Measurements from ENCODE around the gene KCNS1.
"Not testable (repeated sequence)": the region's sequence is repeated elsewhere in the genome, so short reads cannot be mapped to it uniquely, and the experiment has no call there.

Gene KCNS1

DNA sequence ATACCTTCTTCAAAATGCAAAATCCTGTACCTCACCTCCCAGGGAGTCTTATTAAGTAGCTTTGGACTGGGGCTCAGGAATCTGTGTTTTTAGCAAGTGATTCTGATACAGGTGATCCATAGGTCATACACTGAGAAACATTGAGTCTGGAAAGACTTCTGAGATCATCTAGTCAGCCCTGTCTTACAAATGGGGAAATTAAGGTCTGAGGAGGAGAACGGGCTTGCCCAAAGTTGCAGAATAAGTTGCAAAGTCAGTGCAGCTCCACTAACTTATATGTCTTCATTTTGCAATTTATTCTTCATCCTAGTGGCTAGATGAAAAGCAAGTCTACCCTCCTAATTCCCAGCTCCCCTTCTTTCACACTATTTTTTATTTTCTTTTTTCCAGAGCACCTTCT, 28.9 kb downstream of the KCNS1 start:
- no peak for DNase-seq

DNA sequence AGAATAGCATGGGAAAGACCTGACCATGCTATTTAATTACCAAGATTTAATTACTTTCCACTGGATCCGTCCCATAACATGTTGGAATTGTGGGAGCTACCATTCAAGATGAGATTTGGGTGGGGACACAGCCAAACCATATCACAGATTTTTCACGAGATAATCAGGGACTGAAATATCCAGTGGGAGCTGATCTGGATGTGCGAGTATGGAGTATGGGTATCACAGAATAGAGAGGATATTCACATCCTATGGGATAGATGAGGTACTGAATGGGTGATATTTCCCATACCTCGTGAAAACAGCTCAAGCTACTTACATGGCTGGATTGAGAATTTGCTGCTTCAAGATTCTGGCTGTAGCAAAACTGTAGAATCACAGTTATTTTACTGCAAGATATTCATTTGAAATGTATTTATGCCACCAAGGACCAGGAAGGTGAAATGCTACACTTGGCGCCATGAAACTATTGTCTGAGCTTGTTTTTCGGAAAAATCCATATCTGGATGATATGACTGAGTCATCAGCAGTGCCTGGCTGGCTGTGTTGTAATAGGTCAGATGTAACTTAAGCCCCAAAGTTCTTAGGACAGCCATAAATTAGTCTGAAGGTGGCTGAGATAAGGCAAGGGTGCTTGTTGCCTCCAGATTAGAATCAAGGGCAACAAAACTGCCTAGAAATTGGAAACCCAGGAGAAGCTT, 29.8 kb downstream of the KCNS1 start:
- DNase-seq = no peak

DNA sequence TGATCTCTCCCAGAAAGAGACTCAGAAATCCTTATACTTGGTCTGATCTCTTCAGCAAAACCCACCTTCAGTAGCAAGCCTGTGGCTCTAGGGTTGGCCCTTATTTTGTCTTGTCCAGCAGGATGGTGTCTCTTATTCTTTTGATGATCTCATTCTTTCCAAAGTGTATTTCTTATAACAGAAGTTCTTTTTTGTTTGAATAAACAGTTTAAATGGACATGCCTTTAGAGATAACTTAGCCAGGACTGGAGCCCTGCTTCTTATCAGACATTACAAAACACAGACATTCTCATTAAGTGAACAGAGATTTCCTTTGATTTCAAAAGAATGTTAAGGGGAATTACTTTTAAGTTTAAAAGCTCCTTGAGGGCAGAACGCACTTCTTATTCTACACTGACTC, 31.7 kb downstream of the KCNS1 start:
- DNase-seq = no peak

DNA sequence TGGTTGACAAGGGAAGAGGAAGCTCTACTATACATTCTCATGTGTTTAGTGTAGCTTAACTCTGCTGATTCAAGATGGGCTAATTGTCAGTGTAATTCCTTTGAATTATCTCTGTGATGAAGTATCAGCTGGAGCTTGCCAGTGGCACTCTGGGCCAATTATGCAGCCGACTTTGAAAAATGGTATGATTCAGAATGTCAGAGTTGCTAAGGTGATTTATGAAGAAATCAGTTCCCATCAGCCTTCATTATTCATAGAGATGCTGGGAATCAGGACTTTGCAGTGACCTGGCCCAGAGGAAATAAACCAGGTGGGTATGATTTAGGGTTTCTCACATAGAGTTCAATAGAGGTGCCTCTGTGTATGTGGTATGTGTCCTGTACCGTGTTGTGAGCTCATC, 33.4 kb downstream of the KCNS1 start:
- no peak for DNase-seq

DNA sequence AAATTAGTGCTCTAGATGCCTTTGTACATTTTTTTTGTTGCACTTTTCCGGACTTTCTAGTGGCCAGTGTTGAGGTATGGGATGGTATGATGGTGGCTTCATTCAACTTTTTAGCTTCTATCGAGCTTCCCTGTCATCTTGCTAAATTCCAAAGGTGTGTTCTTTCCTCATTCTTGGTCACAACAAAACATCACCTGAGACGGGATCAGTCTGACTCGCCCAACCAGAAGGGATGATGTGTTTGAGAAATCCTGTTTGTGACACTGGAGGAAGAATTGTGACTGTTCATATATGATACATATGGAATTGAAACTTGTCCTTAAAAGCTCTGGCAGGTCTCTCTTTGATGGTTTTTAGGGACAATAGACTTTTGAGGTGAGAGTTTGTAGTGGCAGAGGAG, 33.8 kb downstream of the KCNS1 start:
- no peak for DNase-seq

DNA sequence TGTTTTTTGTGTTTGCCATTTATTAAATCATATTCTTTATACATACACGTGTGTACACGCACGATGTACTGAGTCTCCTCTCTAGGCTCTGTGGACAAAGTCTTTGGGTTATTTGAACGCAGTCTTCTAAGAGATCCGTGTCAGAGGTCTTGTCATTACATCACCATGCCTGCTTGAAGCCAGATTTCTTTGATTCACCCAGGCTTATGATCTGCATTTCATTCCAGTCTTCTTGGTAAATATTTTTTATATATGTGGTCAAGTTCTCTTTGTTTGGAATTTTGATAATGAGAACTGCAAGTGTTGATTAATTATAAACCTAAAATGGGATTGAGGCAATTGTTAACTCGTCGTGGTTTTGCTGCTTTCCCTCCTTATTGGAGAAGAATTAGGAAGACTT, 34.6 kb downstream of the KCNS1 start:
- DNase-seq = no peak

DNA sequence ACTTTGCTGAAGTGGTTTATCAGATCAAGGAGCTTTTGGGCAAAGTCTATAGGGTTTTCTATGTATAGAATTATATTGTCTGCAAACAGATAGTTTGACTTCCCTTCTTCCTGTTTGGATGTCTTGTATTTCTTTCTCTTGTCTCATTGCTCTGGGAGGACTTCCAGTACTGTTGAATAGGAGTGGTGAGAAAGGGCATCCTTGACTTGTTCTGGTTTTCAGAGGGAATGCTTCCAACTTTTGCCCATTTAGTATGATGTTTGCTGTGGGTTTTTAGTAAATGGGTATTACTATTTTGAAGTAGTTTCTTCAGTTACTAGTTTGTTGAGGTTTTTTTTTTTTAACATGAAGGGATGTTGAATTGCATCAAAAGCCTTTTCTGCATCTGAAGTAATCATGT, 36.1 kb downstream of the KCNS1 start:
- no peak for DNase-seq

DNA sequence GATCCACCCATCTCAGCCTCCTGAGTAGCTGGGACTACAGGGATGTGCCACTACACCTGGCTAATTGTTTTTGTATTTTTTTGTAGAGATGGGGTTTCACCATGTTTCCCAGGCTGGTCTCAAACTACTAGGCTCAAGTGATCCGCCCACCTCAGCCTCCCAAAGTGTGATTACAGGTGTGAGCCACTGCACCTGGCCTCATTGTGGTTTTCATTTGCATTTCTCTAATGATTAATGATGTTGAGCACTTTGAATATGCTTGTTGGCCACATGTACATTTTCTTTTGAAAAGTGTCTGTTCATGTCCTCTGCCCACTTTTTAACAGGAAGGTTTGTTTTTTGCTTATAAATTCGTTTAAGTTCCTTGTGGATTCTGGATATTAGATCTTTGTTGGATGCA, 37.8 kb downstream of the KCNS1 start:
- DNase-seq = not testable (repeated sequence)

DNA sequence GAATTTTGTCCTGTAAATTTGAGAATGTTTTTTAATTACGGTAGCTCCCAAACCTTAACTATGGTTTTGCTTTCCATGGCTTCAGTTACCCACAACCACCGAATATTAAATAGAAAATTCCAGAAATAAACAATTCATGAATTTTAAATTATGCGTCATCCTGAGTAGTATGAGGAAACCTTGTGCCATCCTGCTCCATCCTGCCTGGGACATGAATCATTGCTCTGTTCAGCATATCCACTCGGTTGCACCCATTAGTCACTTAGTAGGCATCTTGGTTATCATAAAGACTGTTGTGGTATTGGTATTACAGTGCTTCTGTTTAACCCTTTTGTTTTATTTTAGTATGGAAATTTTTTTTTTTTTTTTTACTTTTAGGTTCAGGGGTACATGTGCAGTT, 39.7 kb downstream of the KCNS1 start:
- no peak for DNase-seq

DNA sequence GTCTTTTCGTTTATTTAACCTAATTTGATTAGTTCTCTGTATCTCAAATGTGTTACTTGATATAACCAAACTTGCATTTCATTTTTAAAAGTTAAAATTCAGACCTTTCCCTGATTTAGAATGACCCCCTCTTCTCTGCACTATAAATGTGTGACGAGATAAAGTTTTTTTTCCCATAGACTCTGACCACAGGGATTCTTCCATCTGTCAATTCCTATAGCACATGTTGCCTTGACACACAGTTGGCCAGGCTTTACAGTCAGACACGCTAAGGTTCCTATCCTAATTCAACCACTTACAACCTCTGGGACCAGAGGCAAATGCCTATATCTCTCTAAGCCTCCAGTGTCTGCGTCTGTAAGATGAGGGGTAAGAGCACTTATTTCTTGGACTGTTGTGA, 40.6 kb downstream of the KCNS1 start:
- DNase-seq = no peak

DNA sequence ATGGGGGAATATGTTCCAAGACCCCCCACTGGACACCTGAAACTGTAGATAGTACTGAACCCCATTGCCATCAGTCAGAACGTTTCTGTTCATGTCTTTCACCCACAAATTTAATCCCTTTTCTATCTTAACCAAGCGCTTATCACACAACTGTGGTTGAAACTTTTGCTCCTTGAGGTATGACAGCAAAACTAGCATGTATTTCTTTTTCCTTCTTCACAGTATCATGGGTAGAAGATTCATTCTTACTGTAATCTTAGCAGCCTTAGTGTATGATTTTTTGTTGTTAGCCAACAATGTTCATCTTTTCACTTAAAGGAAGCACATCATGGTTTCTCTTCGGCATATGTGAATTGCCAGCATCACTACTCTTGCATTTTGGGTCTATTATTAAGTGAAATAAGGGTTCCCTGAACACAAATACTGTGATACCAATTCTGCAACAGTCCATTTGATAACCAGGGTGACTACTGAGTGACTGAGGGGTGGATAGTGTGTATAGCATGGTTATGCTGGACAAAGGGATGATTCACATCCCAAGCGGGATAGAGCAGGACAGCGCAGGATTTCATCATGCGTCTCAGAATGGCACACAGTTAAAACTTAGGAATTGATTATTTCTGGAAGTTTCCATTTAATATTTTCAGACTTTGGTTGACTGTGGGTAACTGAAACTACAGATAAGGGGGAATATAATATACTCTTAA, 41.8 kb downstream of the KCNS1 start:
- DNase-seq = no peak

DNA sequence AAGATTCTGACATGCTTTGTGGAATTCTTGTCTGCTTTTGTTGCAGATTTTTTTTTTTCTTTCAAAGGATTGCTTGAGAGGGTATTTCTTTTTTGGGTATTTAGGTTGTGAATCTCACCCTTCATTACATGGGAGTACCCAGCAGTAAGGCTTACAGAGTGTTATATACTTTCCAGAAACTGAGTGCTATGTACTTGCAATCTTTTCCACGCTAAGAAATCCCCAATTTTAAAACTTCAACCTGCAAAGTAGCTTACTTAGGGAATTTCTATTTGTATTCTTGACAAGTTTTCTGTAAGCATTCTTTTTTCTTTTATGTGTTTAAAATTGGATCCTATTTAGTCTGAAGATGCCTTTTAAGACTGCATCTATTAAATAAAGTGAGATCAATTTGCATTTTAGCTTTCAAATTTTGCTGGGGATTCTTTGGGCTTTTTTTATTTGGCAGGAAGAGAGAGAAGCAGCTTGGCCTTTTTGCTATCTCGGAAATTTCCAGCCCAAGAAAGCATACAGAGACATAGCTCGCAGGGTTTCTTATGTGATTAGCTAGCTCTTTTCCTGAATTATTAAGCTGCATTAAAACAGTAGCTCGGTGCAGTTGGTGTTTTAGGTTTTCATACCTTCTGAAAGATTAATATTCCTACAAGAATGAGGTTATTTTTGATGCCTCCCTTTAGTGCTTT, 42.6 kb downstream of the KCNS1 start:
- no peak for DNase-seq

DNA sequence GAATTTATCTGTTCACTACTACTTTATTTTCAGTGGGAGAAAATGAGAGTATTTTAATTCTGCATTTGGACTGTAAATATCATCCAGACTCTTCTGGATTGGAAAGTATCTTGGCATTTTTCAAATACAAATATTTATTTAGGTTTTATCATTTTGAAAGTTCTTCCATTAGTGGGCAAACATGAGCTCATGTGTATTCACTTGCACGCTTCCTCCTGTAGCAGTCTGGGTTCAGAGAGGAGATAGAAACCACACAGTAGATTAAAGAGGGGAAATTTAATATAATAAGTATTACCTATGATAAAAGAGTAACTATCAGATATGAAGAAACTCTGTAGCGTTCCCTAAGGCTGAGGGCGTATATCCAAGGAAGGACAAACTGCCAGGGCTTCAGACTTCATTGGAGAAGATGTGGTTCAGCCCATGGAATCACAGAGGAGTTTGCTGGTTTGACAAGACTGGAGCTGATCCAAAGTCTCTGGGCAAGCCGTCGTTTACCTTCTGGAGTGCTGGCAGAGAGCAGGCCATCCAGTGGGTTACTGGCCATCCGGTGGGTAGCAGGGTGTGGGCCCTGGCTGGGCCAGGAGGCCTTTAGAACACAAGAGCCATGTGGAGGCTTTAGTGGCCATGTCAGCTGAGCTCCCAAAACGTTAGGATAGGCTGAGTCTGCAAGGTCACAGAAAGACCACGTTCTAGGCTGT, 44.3 kb downstream of the KCNS1 start:
- no peak for DNase-seq

DNA sequence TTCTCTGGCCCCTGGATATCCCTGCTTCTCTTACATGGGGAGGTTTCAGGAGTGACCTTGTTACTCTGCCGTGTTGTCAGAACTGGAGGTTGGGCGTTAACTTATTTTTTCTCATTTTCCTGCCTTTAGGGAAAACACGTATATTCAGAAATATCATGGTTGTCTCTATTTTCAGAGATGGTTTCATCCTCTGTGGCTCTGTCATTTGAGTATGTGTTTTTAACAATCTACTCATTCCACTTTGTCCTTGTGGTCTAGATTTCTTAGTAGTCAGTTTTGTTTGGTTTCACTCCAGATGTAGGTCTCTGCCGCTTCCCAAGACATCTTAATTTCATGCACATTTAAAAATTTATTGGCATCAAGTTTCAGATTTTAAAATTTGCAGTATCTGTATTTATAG, 45.9 kb downstream of the KCNS1 start:
- DNase-seq = no peak

DNA sequence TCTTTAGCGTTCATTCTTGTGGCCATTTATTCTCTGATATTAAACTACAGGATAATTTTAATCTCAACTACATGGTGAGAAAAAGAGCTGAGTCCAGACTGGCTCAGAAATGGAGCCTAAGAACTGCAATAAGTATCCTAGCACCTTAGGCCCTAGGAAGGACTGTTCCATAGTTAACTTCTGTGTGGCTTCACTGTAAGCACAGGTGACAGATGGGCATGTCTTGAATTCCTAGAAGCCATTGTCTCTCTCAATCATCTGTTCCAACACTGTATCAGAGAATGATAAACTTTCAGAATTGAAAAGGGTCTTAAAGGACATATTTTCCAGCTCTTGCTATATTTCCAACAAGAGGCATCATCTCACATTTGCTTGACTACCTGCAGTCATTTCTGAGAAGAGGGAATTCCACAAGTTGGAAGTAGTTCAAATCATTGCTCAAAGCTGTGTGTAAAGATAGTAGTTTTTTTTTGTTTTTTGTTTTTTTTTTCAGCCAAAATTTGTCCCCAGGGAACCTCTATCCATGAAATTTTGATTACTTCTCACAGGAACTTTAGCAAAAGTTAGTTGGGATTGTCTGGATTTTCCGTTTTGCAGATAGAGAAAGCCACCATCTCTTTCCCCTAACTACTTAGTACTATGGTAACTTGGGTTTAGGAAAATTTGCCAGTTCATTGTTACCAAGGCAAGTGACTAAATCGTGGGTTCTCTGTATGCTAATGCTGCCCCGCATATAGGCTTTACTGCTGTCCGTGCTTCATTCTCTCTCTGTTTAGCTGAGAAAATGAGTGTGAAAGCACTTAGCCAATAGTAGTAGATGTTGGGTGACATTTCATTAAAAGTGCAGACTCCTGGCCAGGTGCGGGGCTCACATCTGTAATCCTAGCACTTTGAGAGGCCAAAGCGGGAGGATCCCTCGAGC, 47.2 kb downstream of the KCNS1 start:
- DNase-seq = no peak

DNA sequence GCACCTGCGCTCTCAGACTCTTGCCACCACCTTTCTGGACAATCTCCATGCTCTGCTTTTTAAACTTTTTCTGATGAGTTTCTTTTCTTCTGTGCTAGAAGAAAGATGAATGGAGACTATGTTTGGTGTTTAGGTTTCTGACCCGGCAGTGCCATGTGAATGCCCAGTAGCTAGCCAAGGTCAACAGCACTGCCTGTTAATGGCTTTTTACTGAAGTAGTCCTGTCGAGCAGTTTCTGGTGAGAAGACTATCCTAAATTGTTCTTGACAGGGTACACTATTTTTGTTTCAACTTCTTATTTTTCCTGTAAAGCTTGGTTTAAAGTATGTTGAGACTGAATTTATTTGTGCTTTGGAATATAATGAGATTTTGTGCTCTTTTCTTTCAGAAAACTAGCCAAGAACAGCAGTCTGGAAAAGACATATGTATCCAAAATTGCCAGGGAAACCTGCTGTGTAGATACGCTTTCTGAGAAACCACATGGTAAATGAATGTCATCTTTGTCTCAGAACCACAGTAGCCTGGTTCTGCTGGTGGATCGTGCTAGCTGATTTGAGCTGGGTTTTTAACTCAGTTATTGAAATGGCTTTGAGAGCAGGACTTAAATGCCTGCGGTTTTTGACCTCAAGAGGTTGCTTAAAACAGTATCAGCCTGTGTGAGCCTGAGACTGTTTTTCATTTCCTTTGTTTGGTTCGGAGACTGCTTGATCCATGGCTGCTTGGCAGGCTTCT, 48.1 kb downstream of the KCNS1 start:
- DNase-seq = no peak

DNA sequence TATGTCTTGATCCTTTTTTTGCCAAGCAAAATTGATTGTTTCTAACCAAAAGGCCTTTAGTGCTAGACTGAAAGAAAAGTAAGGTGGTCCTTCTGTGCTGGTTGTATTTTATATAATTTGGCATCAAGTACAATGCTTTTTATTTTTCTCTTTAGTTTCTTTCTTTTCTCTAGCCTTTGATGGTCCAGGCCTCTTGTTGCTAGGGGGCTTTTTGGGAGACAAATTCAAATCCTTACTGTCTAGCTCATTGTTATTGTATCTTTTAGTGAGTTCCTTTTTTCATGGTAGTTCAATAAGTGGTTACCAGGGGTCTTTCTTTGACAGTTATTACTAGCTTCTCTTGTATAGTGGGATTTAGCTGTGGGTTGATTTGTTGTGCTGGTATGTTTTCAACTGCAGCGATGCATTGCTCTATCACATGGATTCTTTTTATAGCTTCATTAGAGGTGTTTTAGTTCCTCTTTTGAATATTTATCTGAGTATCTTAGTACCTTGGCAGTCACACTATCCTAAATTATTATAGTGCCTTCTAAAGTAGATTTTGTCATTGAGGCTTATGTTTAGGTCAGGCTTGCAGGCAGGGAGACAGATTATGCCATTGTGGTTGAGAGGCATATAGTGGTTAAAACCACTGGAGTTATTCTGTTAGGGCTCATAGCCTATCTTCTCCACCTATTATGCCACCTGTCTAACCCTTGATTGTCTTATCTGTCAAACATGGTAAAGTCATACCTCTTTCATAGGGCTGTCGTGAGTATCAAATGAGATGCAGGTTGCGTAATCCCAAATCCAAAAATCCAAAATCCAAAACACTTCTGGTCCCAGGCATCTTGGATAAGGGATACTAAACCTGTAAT, 49.5 kb downstream of the KCNS1 start:
- DNase-seq = no peak

DNA sequence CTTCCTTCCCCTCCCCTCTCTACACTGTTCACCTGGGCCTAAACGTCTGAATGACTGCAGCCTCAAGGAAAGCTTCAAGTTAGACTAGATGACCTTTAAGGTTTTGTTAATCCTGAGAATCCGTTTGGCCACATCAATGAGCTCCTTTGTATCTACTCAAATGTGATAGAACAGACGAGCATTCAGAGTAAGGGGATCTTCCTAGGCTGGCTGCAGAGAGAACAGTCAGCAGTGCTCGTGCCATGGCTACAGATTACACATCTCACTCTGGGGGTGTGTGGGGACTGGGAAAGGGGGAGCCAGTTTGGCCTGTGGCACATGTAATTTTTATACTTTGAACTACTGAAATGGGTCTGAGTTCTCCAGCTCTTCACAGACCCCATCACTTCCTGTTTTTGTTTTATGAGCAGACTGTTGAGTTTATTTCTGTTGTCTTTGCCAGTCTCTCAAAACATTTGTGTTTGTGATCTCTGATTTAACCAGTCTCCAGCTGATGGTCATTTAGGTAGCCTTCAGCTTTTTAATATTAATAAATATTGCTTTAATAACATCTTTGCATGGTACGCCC, 50.9 kb downstream of the KCNS1 start:
- DNase-seq = no peak

DNA sequence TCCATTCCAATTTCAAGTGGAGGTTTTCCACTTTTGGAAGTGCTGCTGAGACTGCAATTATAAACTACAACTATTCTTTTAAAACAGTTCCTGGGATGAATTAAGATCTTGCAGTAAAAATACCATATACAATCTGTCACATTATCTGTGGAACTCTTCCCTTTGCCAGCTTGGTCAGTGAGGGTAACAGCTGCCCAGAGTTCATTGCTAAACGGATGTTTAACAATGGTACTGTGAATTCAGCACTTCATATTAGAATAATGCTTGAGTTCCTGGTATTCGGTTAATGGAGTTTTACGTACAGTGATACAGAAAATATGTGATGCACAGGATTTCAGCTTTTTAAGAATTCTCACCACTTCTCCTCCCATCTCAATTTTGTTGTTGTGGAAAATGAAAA, 51.5 kb downstream of the KCNS1 start:
- DNase-seq = no peak

DNA sequence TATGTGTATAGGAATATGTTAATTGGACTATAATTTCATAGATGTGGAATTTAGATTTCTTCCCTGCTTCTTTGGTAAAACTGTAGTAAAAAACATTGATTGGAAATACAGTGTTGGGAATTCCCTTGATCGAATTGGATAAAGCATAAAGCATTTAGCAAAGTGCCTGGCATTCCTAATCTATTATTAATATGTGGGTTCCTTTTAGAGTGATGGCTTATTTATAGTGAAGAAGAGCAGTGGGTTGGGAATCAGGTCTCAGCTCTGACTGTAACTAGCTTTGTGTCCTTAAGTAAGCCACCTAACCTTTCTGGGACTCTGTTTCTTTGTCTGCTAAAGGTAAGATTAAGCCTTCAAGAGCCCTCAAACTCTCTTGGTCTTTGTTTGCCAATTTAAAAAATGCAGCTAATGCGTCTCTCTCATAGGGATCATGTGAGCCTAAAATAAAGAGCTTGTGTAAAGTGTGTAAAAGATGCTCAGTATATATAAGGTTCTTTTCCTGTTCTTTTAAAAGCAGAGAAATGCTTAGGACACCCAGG, 53.3 kb downstream of the KCNS1 start:
- no peak for DNase-seq
